Esophagus muscularis mucosa (tissue), 4 donors: ENCODE data around the gene FOXO3. TPM values are rescaled to one million over a fixed set of nuclear protein-coding genes. Genes with fewer than 3 reads are reported as not detected.
A peak's percentile ranks its signal among the peaks of the same experiment; 100 is the strongest.

Source experiments
- DNase-seq: peaks from one replicate; pipeline ENCODE4 v3.0.0-alpha.2; 2017; ENCODE audit errors: extremely low spot score
- H3K27ac ChIP-seq, 4 donors: fragments of 200-600 bp; sonication (generic); replicated peaks in 1 of 4; 1 replicate in 3 of 4; 2 replicates in 1 of 4; pipeline ENCODE4 v1.5.1; 2016 to 2019; ENCODE audit warnings: mild to moderate bottlenecking in 1 of 4
- H3K27me3 ChIP-seq, 4 donors: fragments of 200-600 bp; sonication (generic); one replicate each; pipeline versions ENCODE4 v1.5.1 to v1.6.0; 2016 to 2019
- H3K36me3 ChIP-seq, 4 donors: fragments of 200-600 bp; sonication (generic); one replicate each; pipeline ENCODE4 v1.5.1; 2016 to 2019
- H3K4me1 ChIP-seq, 4 donors: fragments of 200-600 bp; sonication (generic); one replicate each; pipeline ENCODE4 v1.5.1; 2016 to 2019
- H3K4me3 ChIP-seq, 4 donors: fragments of 200-600 bp; sonication (generic); 1 replicate in 2 of 4; 2 replicates in 2 of 4; pipeline ENCODE4 v1.5.1; 2016 to 2019; ENCODE audit warnings: mild to moderate bottlenecking in 4 of 4, moderate library complexity in 1 of 4
- H3K9me3 ChIP-seq, 4 donors: fragments of 200-600 bp; sonication (generic); 1 replicate in 3 of 4; 2 replicates in 1 of 4; pipeline ENCODE4 v1.5.1; 2016 to 2019
- CTCF ChIP-seq, 3 experiments: fragments of 200-600 bp in 2 of 3; fragments of 450-650 bp in 1 of 3; sonication (generic) in 2 of 3; IDR thresholded peaks; one replicate each; pipeline ENCODE4 v1.5.1; 2017 to 2019; ENCODE audit warnings: antibody characterized with exemption in 3 of 3, mild to moderate bottlenecking in 2 of 3, moderate library complexity in 1 of 3
- EP300 ChIP-seq: sonication (generic); formaldehyde crosslinking; IDR thresholded peaks from one replicate; pipeline ENCODE4 v1.6.1; 2017; ENCODE audit warnings: antibody characterized with exemption
- POLR2A ChIP-seq: fragments of 450-650 bp; IDR thresholded peaks from one replicate; pipeline ENCODE4 v1.6.1; 2017; ENCODE audit warnings: antibody characterized with exemption, moderate library complexity, mild to moderate bottlenecking, low read depth
- POLR2AphosphoS5 ChIP-seq, 2 donors: sonication (generic); formaldehyde crosslinking; IDR thresholded peaks; one replicate each; pipeline ENCODE4 v1.6.1; 2017; ENCODE audit warnings: antibody characterized with exemption in 2 of 2
- WGBS: methylation state at CpG from one replicate; pipeline ENCODE4 v1.1.5; 2018; 5-methylcytosine and 5-hydroxymethylcytosine counted together
- intact Hi-C: fragments of 100-400 bp; cut with DNase I; formaldehyde crosslinking; loops from one replicate; pipeline ENCODE4 v1.15.1; 2023
- total RNA-seq, 4 donors: library from RNA; depleted of rRNA; stranded (reverse); fragments of >200 nt; gene quantifications; one replicate each; pipeline versions ENCODE4 v1.1.0 to v1.2.1, GENCODE V29; 2016

The FOXO3 gene
- total RNA-seq, 4 donors from 2014 or later, result 92.2 to 154 (median 122) TPM

DNA sequence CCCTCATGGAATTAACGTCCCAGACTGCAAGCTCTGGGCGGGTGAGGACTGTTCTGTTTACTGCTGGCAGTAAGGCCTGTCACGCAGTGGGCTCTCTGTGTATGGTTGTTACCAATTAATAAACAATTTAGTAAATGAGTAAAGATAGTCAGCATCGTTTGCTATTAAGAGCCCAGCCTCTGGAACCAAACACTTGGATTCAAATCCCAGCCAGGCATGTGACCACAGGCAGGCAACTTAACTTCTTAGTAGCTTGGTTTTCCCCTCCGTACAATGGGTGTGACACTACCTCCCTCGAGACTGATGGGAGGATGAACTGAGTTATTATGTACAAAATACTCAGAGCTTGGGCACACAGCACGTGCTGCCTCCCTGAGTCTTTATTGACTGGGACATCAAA is 149.8 kb downstream of the FOXO3 start:
- TF ChIP-seq POLR2A, result no peak
- peaks cover 27 to 40% (median 33%) of the 10 kb centered on the region in 4 donors for H3K4me1 ChIP-seq
- H3K36me3 ChIP-seq, result no peaks in the 10 kb centered on the region
- no peaks in the 10 kb centered on the region for H3K9me3 ChIP-seq
- H3K4me3 ChIP-seq, result no peak overlapping the region
- WGBS, result 56% methylated on average over 7 of the region's 7 CpGs
- H3K27ac ChIP-seq, result peak overlapping the region in 1 of 4 donors; percentile 4
- intact Hi-C loops, result no loop called here
- H3K27me3 ChIP-seq, result no peaks in the 10 kb centered on the region
- DNase-seq, result no peak

- Histone ChIP-seq H3K27me3 (no peaks in the 10 kb centered on the region), H3K9me3 (no peaks in the 10 kb centered on the region), H3K36me3 (no peaks in the 10 kb centered on the region), H3K4me1 (peaks cover 27 to 40% (median 34%) of the 10 kb centered on the region in 4 donors), H3K27ac (no peak overlapping the region), H3K4me3 (no peak overlapping the region)
- TF ChIP-seq POLR2A (no peak), POLR2AphosphoS5 (IDR thresholded peaks at IDR 0.05) (no peak), CTCF (IDR thresholded peaks at IDR 0.05) (no peak), EP300 (no peak)
- intact Hi-C loops, result no loop called here
- no peak for DNase-seq
- WGBS, result 70% methylated on average over 5 of the region's 5 CpGs
Observed at GRCh38 chr6:108711071-108711470, 150.4 kb downstream of the FOXO3 start.

GRCh38 chr6:108711826-108712225 is 151.1 kb downstream of the FOXO3 start:
- Histone ChIP-seq H3K4me3 (no peak overlapping the region), H3K27me3 (no peaks in the 10 kb centered on the region), H3K36me3 (no peaks in the 10 kb centered on the region), H3K4me1 (peaks cover 27 to 40% (median 34%) of the 10 kb centered on the region in 4 donors), H3K9me3 (no peaks in the 10 kb centered on the region), H3K27ac (no peak overlapping the region)
- TF ChIP-seq POLR2A, result no peak
- no peak for TF ChIP-seq POLR2AphosphoS5 (IDR thresholded peaks at IDR 0.05)
- no peak for TF ChIP-seq CTCF (IDR thresholded peaks at IDR 0.05)
- no peak for TF ChIP-seq EP300
- no peak for DNase-seq
- intact Hi-C loops, result no loop called here
- WGBS, result 78% methylated on average over 4 of the region's 5 CpGs

DNA sequence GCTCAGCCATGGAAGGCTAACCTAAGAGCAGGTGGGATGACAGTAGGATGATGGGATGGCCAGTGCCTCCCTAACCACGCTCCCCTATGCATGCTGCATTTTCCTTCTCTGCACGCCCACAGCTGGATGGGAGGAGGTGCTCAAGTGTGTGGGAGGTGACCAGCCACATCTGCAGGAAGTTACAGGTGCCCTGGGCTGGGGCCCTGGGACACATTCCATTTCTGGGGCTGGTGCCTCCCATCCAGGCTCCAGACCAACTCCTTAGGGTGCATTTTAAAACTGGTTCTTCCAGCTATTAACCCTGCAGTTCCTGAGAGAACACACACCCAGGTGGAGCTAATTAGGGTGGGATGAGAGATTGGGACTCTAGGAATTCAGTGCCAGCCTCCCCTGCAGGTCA is 152.2 kb downstream of the FOXO3 start:
- TF ChIP-seq POLR2A, result no peak
- no peak for TF ChIP-seq EP300
- no peak for TF ChIP-seq CTCF (IDR thresholded peaks at IDR 0.05)
- no peak for TF ChIP-seq POLR2AphosphoS5 (IDR thresholded peaks at IDR 0.05)
- H3K9me3 ChIP-seq, result no peaks in the 10 kb centered on the region
- DNase-seq, result no peak
- H3K36me3 ChIP-seq, result no peaks in the 10 kb centered on the region
- H3K27ac ChIP-seq, result no peak overlapping the region
- no peaks in the 10 kb centered on the region for H3K27me3 ChIP-seq
- H3K4me1 ChIP-seq, result peaks cover 27 to 40% (median 34%) of the 10 kb centered on the region in 4 donors
- WGBS, result 100% methylated on average over 2 of the region's 2 CpGs
- H3K4me3 ChIP-seq, result no peak overlapping the region
- intact Hi-C loops, result no loop called here

- H3K4me1 ChIP-seq, result peaks cover 27 to 38% (median 33%) of the 10 kb centered on the region in 4 donors
- DNase-seq, result no peak
- 56% methylated on average over 7 of the region's 7 CpGs for WGBS
- H3K9me3 ChIP-seq, result no peaks in the 10 kb centered on the region
- H3K4me3 ChIP-seq, result no peak overlapping the region
- H3K36me3 ChIP-seq, result no peaks in the 10 kb centered on the region
- peak overlapping the region in 3 of 4 donors; percentile 19 to 40 (median 20) for H3K27ac ChIP-seq
- intact Hi-C loops, result no loop called here
- TF ChIP-seq EP300 (no peak), POLR2A (no peak)
- H3K27me3 ChIP-seq, result no peaks in the 10 kb centered on the region
Observed at GRCh38 chr6:108714101-108714765, 153.5 kb downstream of the FOXO3 start.
